ENCODE measurements around the gene STX8. TPM values are rescaled to one million over a fixed set of nuclear protein-coding genes. Genes with fewer than 3 reads are reported as not detected.

STX8 gene
- total and polyA plus RNA-seq, 2 donors, result 68.4 to 101 TPM

DNA sequence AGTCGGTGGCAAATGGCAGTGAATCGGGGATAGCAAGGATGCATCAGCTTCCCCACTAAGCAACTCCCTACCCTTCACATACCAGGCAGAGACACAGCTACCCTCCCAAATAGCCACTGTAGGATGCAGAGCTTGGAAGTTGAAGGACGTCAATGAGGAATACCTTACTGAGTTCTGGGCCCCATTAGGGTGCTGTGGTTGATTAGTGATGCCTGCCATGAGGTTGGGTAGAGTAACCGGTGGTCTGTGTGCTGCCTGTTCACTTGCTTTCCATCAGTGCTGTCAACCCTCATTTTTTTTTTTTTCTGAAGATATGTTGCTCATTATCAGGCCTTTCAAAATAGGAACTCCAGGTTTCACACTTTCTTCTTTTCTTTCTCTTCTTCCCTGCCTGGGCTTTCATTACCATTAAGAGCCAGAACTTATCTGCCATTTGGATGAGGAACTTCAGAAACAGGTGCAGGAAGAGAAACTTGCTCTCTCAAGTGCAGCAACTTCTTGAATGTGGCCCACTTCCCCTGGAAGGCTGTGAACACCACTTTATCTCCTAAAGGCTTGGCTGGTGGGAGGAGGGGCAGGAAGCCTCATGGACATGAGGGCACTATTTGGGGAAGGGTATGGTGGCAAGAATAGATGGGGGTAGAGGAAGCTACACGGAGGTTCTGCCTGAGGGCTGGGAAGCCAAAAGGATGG, 370.8 kb downstream of the STX8 start:
- H3K27ac ChIP-seq (ENCODE audit: low read depth), result no peak overlapping the region
- WGBS, result 83% methylated on average over 5 of the region's 5 CpGs
- no peak for DNase-seq (ENCODE audit: extremely low spot score)

DNA sequence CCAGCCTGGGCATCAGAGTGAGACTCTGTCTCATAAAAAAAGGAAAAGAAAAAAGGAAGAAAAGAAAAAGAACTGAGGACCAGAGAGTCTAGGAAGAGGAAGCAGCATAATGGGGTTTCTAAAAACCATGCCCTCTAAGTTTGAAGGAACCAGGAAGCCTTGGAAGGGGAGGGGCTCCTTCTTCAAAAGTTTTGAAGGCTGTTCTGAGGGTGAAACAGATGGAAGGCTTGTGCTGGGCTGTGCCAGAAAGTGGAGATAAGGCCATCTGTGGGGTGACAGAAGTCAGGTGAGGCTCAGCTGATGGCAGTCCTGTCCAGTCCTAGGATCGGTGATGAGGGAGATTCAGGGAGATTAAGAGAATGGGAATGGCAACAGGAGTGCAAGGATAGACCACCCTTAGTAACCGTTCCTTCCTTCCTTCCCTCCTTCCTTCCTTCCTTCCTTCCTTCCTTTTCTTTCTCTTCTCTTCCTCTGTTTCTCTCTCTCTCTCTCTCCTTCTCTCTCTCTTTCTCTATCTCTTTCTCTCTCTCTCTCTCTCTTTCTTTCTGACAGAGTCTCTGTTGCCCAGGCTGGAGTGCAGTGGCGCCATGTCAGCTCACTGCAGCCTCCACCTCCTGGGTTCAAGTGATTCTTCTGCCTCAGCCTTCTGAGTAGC, 371.7 kb downstream of the STX8 start:
- Histone ChIP-seq H3K4me1 (ENCODE audit: insufficient read depth) (no peaks in the 10 kb centered on the region), H3K36me3 (ENCODE audit: insufficient read depth) (no peaks in the 10 kb centered on the region), H3K4me3 (ENCODE audit: low read depth, low read length) (no peak overlapping the region), H3K27ac (ENCODE audit: low read depth) (no peak overlapping the region)
- DNase-seq (ENCODE audit: extremely low spot score), result no peak
- WGBS, result 84% methylated on average over 3 of the region's 3 CpGs

More for the DNA sequence above, 370.8 kb downstream of the STX8 start:
- Histone ChIP-seq H3K4me1 (ENCODE audit: insufficient read depth) (no peaks in the 10 kb centered on the region), H3K36me3 (ENCODE audit: insufficient read depth) (no peaks in the 10 kb centered on the region), H3K4me3 (ENCODE audit: low read depth, low read length) (no peak overlapping the region)

DNA sequence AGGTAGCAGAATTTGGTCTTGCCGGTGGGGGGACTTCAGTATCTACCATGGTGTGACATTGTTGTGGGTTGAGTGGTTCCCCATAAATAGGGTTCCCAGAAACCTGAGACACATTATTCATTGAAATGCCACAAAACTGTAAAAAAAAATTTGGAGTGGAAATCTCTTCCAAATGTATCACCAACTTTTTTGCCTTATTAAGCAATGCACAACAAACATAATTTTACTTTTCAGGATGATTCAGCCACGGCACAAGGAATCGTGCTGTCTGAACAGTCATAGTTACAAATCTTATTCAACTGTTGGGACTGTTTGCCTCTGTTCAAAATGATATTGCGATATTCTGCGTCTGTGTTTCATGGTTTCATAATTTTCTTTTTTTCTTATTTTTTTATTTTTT, 373.1 kb downstream of the STX8 start:
- Histone ChIP-seq H3K36me3 (ENCODE audit: insufficient read depth) (no peaks in the 10 kb centered on the region), H3K4me3 (ENCODE audit: low read depth, low read length) (no peak overlapping the region), H3K4me1 (ENCODE audit: insufficient read depth) (no peaks in the 10 kb centered on the region), H3K27ac (ENCODE audit: low read depth) (no peak overlapping the region)
- WGBS, result 85% methylated on average over 5 of the region's 5 CpGs
- no peak for DNase-seq (ENCODE audit: extremely low spot score)

DNA sequence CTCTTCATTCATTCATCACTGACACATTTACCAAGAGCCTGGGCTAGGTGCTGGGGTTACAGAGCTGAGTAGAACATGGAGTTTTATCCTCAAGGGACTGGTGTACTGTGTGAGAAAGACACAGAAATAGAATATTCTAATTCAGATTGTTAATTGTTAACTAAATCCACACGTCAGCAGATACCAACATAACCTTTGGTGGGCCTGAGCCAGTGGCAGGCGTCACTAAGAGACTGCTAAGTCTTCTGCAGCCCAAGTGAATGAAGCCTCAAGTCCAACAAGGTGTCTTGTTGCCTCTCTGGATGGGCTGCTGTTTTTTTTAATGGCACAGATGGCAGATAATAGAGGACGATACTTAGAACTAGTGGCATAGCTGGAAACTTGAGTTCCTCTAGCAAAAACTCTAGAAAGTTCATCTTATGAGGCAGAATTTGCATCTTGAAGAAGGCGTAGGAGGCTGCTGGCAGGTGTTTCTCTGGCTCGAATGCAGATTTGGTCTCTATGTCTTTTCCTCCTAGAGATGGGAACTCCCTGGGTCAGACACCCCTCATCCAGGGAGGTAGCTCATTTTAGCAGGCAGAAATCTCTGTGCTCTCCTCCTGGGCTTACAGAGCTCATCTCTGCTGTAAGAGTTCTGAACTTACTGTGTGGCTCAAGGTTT, 374.8 kb downstream of the STX8 start:
- no peak for DNase-seq (ENCODE audit: extremely low spot score)
- no peaks in the 10 kb centered on the region for H3K36me3 ChIP-seq (ENCODE audit: insufficient read depth)
- H3K4me3 ChIP-seq (ENCODE audit: low read depth, low read length), result no peak overlapping the region
- 91% methylated on average over 5 of the region's 5 CpGs for WGBS
- H3K27ac ChIP-seq (ENCODE audit: low read depth), result no peak overlapping the region
- no peaks in the 10 kb centered on the region for H3K4me1 ChIP-seq (ENCODE audit: insufficient read depth)

Small RNAs within 50 kb of the gene (small RNA-seq; reads per million reads assigned to genes)
- not detected for gene AC005695.3

Other genes with a start within 250 kb of the STX8 start
- 0.26 TPM for gene CFAP52, start 822 bp upstream of the STX8 start, total RNA-seq
- gene CFAP52, start 822 bp upstream of the STX8 start, polyA plus RNA-seq, result 0.25 TPM
- 0.74 TPM for gene USP43, start 69.7 kb upstream of the STX8 start, total RNA-seq
- gene USP43, start 69.7 kb upstream of the STX8 start, polyA plus RNA-seq, result 0.43 TPM
- gene DHRS7C, start 215.8 kb upstream of the STX8 start, total RNA-seq, result 1.1 TPM
- 0.16 TPM for gene DHRS7C, start 215.8 kb upstream of the STX8 start, polyA plus RNA-seq
- not detected for gene GSG1L2, start 246.3 kb upstream of the STX8 start, total RNA-seq
- not detected for gene GSG1L2, start 246.3 kb upstream of the STX8 start, polyA plus RNA-seq

Data from urinary bladder (tissue), 4 donors.